Osteocyte (in vitro differentiated cells): ENCODE results near the gene ACAT2. TPM values are rescaled to one million over a fixed set of nuclear protein-coding genes. Genes with fewer than 3 reads are reported as not detected.

Experiments used
- DNase-seq: peaks from one replicate; pipeline ENCODE4 v3.0.0; 2021; ENCODE audit warnings: mixed read lengths; ENCODE audit not compliant: unreplicated experiment; ENCODE audit errors: extremely low spot score
- H3K27ac Mint-ChIP-seq: one replicate; pipeline ENCODE4 v1.8.0; 2021; ENCODE audit warnings: mild to moderate bottlenecking, mixed read lengths; ENCODE audit not compliant: unreplicated experiment
- H3K27me3 Mint-ChIP-seq: one replicate; pipeline ENCODE4 v1.8.0; 2021; ENCODE audit warnings: mixed read lengths; ENCODE audit not compliant: unreplicated experiment
- H3K36me3 Mint-ChIP-seq: one replicate; pipeline ENCODE4 v1.8.0; 2021; ENCODE audit warnings: mixed read lengths; ENCODE audit not compliant: unreplicated experiment
- H3K4me1 Mint-ChIP-seq: one replicate; pipeline ENCODE4 v1.8.0; 2021; ENCODE audit warnings: mixed read lengths; ENCODE audit not compliant: unreplicated experiment
- H3K4me3 Mint-ChIP-seq: one replicate; pipeline ENCODE4 v1.8.0; 2021; ENCODE audit warnings: mild to moderate bottlenecking, moderate library complexity, mixed read lengths; ENCODE audit not compliant: unreplicated experiment
- H3K9me3 Mint-ChIP-seq: one replicate; pipeline ENCODE4 v1.8.0; 2021; ENCODE audit warnings: mixed read lengths; ENCODE audit not compliant: unreplicated experiment
- total RNA-seq: library from RNA; stranded (reverse); gene quantifications from 2 replicates; pipeline ENCODE4 v1.2.1, GENCODE V29; 2021
- TF ChIP-seq, protein P1 (sequence below): fragments of 200-600 bp; sonication (generic); IDR thresholded peaks from 2 replicates; pipeline ENCODE4 v1.5.0; 2021; ENCODE audit warnings: antibody characterized with exemption, mild to moderate bottlenecking, moderate library complexity

ACAT2 gene
- total RNA-seq, 1 donor from 2014 or later, result 21.3 TPM

DNA sequence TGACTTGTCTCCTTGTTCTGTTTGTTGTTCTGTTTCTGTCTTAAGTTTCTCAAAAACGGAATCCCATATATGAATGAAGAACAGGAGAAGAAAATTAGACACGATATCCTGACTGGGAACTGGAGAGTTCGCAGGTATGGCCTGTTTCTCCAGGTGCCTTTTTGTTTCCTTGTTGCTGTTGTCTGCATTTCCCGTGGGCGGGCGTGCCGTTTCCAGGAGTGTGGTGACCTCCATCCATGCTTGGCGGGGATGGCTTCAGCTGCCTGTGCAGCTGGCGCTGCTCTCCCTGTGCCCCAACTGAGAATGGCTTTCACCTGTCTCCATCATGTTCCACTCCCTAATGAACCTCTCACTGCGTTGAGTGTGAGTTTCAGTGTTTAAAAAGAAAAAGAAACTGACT, 42.7 kb downstream of the ACAT2 start:
- H3K27ac Mint-ChIP-seq, result no peak overlapping the region
- TF ChIP-seq, protein P1, sequence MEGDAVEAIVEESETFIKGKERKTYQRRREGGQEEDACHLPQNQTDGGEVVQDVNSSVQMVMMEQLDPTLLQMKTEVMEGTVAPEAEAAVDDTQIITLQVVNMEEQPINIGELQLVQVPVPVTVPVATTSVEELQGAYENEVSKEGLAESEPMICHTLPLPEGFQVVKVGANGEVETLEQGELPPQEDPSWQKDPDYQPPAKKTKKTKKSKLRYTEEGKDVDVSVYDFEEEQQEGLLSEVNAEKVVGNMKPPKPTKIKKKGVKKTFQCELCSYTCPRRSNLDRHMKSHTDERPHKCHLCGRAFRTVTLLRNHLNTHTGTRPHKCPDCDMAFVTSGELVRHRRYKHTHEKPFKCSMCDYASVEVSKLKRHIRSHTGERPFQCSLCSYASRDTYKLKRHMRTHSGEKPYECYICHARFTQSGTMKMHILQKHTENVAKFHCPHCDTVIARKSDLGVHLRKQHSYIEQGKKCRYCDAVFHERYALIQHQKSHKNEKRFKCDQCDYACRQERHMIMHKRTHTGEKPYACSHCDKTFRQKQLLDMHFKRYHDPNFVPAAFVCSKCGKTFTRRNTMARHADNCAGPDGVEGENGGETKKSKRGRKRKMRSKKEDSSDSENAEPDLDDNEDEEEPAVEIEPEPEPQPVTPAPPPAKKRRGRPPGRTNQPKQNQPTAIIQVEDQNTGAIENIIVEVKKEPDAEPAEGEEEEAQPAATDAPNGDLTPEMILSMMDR, result no peak
- H3K4me1 Mint-ChIP-seq, result no peaks in the 10 kb centered on the region
- no peak overlapping the region for H3K4me3 Mint-ChIP-seq
- no peaks in the 10 kb centered on the region for H3K27me3 Mint-ChIP-seq
- H3K36me3 Mint-ChIP-seq, result peaks cover 1% of the 10 kb centered on the region
- no peak for DNase-seq
- no peaks in the 10 kb centered on the region for H3K9me3 Mint-ChIP-seq

DNA sequence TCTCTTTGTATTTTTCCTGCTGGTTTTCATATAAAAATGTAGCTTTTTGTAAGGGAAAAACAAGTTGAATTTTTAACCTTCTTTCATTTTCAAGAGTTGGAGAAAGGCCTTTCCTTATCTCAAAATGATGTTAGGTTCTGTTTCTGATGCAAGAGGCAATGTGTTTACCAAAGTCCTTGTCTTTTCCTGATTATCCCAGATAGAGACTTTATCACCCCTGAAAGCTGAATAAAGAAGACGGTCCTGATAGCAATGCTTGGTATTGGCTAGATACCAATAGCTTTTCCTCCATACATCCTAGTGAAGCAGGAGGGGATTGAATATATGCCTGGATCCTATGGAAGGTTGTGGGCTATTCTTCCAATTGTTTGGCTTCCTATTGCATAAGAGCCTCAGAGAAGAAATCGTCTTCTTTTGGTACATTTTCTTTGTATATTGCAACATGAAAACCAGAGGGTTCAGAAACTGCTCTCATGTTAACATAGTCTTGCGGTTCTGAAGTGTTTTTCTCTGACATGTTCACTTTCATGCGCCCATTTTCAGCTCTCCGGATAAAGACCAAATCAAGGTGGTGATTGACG, 43.7 kb downstream of the ACAT2 start:
- no peaks in the 10 kb centered on the region for H3K4me1 Mint-ChIP-seq
- no peak overlapping the region for H3K4me3 Mint-ChIP-seq
- H3K27me3 Mint-ChIP-seq, result no peaks in the 10 kb centered on the region
- TF ChIP-seq, protein P1, result no peak
- H3K36me3 Mint-ChIP-seq, result no peaks in the 10 kb centered on the region
- no peak overlapping the region for H3K27ac Mint-ChIP-seq
- DNase-seq, result no peak
- no peaks in the 10 kb centered on the region for H3K9me3 Mint-ChIP-seq

DNA sequence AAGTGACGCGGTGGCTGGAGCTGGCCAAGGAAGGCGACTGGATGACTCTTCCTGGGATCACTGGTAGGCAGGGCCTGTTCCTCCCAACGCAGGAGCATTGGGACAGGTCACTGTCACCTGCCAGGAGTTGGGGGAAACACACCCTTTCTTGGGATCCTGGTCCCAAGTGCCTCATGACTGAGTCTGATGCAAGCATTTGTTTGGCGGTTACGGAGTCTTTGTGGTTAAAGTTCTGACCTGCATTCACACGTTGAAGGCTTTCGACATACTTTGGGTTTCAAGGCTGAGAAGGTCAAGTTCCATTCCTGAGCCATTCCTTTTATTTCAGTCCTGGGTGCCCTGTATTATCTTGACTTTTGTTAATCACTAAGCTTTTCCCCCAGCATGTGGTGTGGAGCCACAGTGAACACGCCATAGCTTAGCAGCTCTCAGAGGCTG, 44.2 kb downstream of the ACAT2 start:
- Mint-ChIP-seq H3K27ac (no peak overlapping the region), H3K27me3 (no peaks in the 10 kb centered on the region), H3K4me1 (no peaks in the 10 kb centered on the region), H3K4me3 (no peak overlapping the region), H3K9me3 (no peaks in the 10 kb centered on the region), H3K36me3 (no peaks in the 10 kb centered on the region)
- TF ChIP-seq, protein P1, result no peak
- no peak for DNase-seq

DNA sequence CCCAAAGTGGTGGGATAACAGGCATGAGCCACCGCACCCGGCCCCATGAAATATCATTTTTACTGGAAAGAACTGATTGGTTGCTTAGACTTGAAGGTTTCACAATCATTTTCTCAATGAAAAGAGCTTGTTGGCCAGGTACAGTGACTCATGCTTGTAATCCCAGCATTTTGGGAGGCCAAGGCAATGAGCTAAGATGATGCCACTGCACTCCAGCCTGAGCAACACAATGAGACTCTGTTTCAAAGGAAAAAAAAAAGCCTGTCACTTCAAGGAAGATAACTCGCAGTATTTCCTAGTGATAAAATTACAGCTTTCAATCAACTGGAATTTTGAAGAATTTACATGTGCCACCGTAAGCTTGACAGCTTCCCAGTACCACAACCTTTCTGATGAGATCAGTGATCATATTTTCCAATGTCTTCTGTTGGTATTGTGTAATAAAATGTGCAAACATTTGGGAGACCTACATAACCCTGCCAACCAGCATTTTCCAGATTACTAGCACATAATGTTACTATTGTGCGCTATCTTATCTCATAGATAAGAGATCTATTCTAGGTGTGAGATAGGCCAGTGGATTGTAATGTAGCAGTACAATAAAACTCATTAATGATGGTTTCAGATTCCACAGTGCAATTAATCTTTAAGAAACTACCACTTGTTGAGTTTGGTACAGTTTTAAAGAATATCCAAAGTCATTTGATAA, 45.5 kb downstream of the ACAT2 start:
- Mint-ChIP-seq H3K27ac (no peak overlapping the region), H3K27me3 (no peaks in the 10 kb centered on the region), H3K36me3 (no peaks in the 10 kb centered on the region), H3K4me1 (no peaks in the 10 kb centered on the region), H3K4me3 (no peak overlapping the region), H3K9me3 (no peaks in the 10 kb centered on the region)
- no peak for DNase-seq
- TF ChIP-seq, protein P1, result no peak

DNA sequence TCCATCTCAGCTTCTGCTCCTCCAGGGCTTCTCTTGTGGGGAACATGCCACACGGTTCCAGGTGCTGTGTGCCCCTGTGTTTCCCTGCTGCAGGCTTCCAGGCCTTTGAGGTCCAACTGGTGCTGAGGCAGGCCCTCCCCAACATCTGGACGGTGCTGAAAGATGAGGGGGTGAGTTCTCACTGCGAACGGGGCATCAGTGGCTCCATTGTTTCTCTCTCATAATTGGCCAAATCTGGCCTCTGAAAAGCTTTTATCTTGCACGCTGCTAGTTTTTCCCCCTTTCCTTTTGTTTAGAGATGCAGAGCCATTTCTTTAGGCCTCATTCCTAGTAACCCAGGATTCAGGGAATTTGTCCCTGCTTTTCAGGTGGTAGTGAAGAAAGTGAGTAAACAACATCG, 46.8 kb downstream of the ACAT2 start:
- TF ChIP-seq, protein P1, result no peak
- no peaks in the 10 kb centered on the region for H3K9me3 Mint-ChIP-seq
- H3K27ac Mint-ChIP-seq, result no peak overlapping the region
- no peak overlapping the region for H3K4me3 Mint-ChIP-seq
- H3K36me3 Mint-ChIP-seq, result no peaks in the 10 kb centered on the region
- no peaks in the 10 kb centered on the region for H3K27me3 Mint-ChIP-seq
- DNase-seq, result no peak
- H3K4me1 Mint-ChIP-seq, result no peaks in the 10 kb centered on the region
